IPS DF 4.7 (cell line): ENCODE data around the gene WRAP73.

Experiments
- DNase-seq: peaks from one replicate; pipeline ENCODE4 v3.0.0-alpha.2; 2013; ENCODE audit warnings: low spot score; ENCODE audit errors: extremely low read depth

The WRAP73 gene

DNA sequence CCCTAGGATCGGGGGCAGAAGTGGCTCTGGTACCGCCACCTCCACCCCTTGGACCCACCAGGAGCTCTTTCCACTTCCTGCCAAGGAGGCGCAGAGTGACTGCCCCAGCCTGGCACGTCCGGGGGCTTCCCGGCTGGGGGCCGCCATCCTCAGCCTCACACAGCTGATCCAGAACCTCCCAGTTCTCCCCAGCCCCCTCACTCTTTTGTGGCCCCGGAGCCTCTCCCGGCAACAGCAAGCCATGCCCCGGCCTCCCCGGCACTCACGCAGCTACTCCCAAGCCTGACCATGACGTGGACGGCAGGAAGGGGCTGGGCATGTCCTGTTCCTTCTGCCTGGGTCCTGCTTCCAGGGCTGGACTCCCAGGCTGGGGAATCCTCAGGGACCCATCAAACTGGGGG, 19.5 kb upstream of the WRAP73 start:
- DNase-seq = no peak

DNA sequence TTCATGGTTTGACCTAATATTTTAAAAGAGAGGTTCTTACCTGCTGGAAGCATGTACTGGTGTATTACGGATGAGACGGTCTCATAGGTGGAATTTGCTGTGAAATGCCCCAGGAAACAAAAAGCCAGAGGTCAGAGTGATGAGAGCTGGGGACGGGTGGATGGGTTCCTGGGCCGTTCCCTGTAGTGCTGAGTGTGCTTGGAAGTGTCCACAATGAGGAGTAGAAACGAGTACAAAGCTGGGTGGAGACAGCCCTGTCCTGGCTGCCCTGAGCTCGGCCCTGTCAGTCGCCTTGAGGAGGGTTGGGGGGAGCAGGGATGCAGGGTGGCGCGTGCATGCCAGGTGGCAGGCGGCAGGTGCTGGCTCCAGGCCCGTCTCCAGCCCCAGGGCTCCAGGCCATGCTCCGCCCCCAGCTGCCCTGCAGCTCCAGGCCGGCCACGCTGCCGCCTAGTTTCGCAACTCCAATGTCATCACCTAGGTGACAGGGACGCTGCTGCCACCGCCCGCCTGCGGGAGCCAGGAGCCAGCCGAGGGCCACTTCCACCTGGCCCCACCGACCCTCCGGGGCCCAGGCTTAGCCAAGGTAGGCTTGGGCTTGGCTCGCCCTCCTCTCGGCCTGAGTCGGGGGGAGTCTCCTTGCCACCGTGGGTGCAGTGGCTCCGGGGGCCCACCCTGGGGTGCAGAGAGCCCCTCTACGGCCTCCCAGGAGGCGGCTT, 18.8 kb upstream of the WRAP73 start:
- no peak for DNase-seq

GRCh38 chr1:3668148-3668547, 18.2 kb upstream of the WRAP73 start:
- DNase-seq = no peak

GRCh38 chr1:3664700-3665375, 14.9 kb upstream of the WRAP73 start:
- DNase-seq = no peak

GRCh38 chr1:3663999-3664699, 14.2 kb upstream of the WRAP73 start:
- no peak for DNase-seq

DNA sequence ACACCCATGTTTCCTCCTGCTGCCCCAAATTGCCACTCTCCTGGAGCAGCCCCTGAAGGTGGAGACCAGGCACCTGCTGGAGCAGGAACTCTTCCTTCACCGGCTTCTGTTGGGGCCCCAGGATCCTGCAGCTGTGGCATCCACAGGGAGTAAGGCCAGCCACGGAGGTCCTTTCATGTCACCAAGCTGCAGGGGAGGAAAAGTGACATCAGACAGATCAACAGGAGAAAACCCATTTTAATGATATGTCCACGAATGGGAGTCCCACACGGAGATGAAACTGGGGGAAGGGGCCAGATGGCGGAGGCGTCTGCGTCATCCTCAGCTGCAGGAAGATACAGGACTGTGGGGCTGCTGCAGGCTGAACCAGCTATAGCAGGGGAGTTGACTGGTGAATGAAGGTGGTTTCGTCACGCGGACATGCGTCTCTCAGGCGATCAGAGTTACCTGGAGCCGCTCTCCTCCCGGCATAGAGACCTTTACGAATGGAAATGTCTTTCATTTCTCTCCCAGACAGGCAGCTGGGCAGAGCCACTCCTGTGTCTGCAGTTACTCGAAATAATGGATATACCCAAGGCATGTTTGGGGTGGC, 12.3 kb upstream of the WRAP73 start:
- no peak for DNase-seq

DNA sequence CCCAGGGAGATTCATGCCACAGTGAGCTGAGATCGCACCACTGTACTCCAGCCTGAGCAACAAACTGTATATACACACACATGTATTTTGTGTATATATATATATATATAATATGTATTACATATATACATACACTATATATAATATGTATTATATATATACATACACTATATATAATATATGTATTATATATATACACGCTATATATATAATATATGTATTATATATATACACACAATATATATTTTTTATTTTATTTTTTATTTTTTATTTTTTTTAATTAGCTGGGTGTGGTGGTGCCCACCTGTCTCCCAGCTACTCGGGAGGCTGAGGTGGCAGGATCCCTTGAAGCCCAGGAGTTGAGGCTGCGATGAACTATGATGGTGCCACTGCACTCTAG, 11.7 kb upstream of the WRAP73 start:
- no peak for DNase-seq

DNA sequence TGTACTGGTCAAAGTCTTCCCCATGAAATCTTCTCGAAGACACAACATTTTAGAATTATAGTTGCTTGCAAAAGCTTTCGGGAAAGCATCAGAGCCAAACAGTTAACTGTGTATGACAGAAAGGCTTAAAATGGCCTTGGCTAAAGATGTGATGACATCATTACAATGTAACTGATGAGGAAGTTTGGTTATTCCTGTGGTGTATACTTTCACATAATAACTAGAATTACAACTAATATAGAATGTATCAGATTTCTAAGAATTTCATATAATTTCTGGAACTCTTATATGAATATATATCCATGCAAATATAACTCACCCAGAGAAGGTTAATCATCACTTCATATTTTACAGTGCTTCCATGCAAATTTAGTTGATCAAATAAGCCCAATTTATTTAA, 10.8 kb upstream of the WRAP73 start:
- DNase-seq = no peak

- no peak for DNase-seq
Measured at GRCh38 chr1:3659093-3659492, 9.2 kb upstream of the WRAP73 start.

DNA sequence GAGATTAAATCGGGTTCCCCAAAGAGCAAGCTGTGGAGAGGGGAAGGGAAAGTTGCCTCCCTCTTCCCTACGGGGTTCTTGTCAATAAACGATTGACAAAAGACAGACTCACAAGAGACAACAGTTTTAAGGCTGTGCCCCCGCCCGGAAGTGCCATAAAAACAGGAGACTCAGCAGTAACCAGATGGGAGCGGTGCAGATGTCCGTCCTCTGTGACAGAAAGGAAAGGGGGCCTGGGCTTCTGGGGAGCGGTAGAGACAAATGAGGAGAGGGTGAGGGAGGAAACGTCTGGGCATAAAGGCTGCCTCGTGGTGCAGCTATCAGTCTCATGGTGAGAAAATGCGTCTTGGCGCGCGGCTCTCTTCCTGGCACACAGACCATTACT, 8.3 kb upstream of the WRAP73 start:
- no peak for DNase-seq

DNA sequence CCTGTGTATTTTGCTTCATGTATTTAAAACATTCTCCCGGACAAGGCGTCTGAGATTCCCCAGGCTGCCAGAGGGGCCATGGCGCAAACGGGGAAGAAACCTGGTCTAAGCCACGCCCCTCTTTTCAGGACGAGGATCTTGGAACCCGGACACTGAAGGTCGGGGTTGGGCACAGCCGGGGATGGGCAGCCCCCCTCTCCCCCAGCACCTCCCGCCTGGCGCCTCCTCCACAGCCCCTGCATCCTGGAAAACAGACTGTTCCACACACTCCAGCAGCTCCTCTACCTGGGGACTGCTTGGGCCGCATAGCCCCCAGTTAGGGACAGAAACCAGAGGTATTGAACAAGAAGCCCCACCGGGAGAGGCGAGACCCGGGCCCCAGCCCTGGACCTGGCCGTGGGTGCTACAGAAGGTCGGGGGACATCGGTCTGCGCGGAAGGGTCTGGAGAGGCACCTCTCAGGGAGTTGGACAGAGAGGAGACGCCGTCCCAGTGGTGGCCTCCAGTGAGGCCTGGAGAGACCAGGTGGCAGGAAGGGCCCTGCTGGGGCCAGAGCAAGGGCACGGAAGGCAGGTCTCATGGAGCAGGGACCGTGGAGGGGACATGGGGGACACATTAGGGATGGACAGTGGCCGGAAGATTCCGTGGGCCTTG, 7.8 kb upstream of the WRAP73 start:
- DNase-seq = no peak

DNA sequence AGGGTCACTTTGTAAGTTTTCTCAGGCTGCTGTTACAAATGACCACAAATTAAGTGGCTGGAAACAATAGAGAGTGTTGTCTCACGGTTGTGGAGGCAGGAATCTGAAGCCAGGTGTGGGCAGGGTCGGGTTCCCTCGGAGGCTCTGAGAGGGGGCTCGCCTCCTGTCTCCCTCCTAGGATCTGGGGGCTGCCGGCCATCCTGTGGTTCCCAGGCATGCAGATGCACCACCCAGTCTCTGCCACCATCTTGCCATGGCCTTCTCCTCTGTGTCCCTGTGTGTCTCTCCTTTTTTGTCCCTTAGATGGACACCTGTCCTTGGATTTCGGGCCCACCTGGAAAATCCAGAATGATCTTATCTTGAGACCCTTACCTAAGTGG, 7.2 kb upstream of the WRAP73 start:
- no peak for DNase-seq

DNA sequence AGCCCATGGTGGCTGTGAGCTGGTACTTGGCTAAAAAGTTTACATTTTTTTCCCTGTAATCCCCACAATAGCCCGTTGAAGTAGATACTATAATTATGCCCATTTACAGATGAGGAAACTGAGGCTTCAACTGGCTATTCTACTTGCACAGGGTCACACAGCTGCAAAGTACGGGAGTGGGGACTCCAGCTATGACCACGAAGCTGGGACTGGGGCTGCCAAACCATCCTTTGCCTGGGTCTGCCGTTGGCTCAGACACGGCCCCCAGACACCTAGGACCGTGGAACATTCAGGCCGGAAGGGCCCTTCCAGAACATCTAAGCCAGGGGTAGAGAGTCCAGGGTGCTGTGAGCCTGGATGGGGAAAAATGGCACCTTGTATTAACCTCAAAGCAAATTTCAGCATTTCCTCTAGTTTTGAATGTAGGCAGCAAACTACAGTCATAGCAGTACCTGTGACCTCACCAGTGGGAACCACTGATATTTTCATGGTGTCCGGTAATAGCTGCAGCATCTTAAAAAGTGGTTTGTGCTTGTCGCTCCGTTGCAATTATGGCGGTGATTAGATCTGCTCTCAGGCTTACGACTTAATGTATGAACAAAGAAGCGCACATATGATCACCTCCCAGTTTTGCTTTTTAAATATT, 6.7 kb upstream of the WRAP73 start:
- no peak for DNase-seq

GRCh38 chr1:3654549-3655281, 4.8 kb upstream of the WRAP73 start:
- no peak for DNase-seq

DNA sequence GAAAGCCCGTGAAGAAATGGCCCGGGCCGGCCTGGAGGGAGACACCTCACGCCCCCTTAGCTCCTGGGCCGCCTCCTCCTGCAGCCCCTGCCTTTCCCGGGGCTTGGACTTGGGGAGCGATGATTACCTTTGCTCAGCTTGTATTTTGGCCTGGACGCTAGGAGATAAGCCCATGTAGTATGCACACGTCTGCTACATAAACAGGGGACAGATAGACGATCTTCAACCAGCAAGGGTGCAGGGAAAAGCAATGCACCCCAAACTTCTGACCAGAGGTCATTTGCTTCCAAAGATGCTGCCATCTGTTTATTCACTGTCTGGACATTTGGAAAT, 3.3 kb upstream of the WRAP73 start:
- DNase-seq = no peak

GRCh38 chr1:3652548-3653285, 2.8 kb upstream of the WRAP73 start:
- DNase-seq = no peak

DNA sequence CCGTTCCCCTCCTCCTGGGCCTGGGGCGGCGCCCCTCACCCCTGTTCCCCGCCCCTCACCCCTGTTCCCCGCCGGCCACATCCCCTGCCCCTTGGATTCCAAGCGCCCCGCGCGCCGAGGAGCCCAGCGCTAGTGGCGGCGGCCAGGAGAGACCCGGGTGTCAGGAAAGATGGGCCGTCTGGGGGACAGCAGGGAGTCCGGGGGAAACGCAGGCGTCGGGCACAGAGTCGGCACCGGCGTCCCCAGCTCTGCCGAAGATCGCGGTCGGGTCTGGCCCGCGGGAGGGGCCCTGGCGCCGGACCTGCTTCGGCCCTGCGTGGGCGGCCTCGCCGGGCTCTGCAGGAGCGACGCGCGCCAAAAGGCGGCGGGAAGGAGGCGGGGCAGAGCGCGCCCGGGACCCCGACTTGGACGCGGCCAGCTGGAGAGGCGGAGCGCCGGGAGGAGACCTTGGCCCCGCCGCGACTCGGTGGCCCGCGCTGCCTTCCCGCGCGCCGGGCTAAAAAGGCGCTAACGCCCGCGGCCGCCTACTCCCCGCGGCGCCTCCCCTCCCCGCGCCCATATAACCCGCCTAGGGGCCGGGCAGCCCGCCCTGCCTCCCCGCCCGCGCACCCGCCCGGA, 2.1 kb upstream of the WRAP73 start, which contains the start of gene TP73:
TP73 (plus strand) TSS at position 587 of the 618 bp plus-strand sequence. CDS start 29,850 bp downstream, outside the sequence.
- no peak for DNase-seq

- no peak for DNase-seq
Measured at GRCh38 chr1:3651026-3651929, 1.4 kb upstream of the WRAP73 start.
